Keratinocyte (primary cell): ENCODE measurements around the gene SPATA24. TPM values are rescaled to one million over a fixed set of nuclear protein-coding genes. Genes with fewer than 3 reads are reported as not detected.
"Not testable (repeated sequence)": the region's sequence is repeated elsewhere in the genome, so short reads cannot be mapped to it uniquely, and the experiment has no call there.

ENCODE experiments used
- DNase-seq: peaks from one replicate; pipeline ENCODE4 v3.0.0-alpha.2; 2011; ENCODE audit warnings: low read depth, missing footprints, low spot score
- FAIRE-seq: peaks from 2 replicates; lab custom pipeline; 2011; peaks lifted over from hg19 to GRCh38; lab: Jason Lieb, UNC
- H2AFZ ChIP-seq: 2 replicates; pipeline ENCODE4 v1.6.0; 2012; ENCODE audit warnings: low read length, control low read depth, inconsistent platforms; ENCODE audit not compliant: control insufficient read depth
- H3K27ac ChIP-seq: 2 replicates; pipeline ENCODE4 v1.5.1; 2011; ENCODE audit warnings: low read length; ENCODE audit not compliant: control insufficient read depth, insufficient read depth
- H3K27me3 ChIP-seq: 3 replicates; pipeline ENCODE4 v1.6.0; 2011; ENCODE audit warnings: low read length; ENCODE audit not compliant: control insufficient read depth, insufficient read depth; ENCODE audit errors: extremely low read depth
- H3K36me3 ChIP-seq, 2 experiments: 2 replicates in 1 of 2; 3 replicates in 1 of 2; pipeline ENCODE4 v1.5.1; 2011; ENCODE audit warnings: low read length in 2 of 2, mild to moderate bottlenecking in 1 of 2; ENCODE audit not compliant: control insufficient read depth in 2 of 2, insufficient read depth in 2 of 2; ENCODE audit errors: extremely low read depth in 1 of 2
- H3K4me1 ChIP-seq: 3 replicates; pipeline ENCODE4 v1.5.1; 2011; ENCODE audit warnings: low read length; ENCODE audit not compliant: control insufficient read depth, insufficient read depth; ENCODE audit errors: extremely low read depth
- H3K4me2 ChIP-seq: 3 replicates; pipeline ENCODE4 v1.6.0; 2011; ENCODE audit warnings: low read depth, low read length; ENCODE audit not compliant: control insufficient read depth, insufficient read depth; ENCODE audit errors: extremely low read depth
- H3K4me3 ChIP-seq, 3 experiments: fragments of 200-600 bp in 1 of 3; sonication (generic) in 1 of 3; 2 replicates in 2 of 3; 3 replicates in 1 of 3; pipeline ENCODE4 v1.5.1; 2011 to 2016; ENCODE audit warnings: low read length in 3 of 3, mild to moderate bottlenecking in 3 of 3, control low read depth in 2 of 3, inconsistent platforms in 1 of 3, low read depth in 1 of 3, mixed read lengths in 1 of 3, mixed run types in 1 of 3, moderate library complexity in 1 of 3; ENCODE audit not compliant: control insufficient read depth in 2 of 3, insufficient read depth in 2 of 3; ENCODE audit errors: extremely low read depth in 1 of 3
- H3K79me2 ChIP-seq: 2 replicates; pipeline ENCODE4 v1.6.0; 2012; ENCODE audit warnings: low read length; ENCODE audit not compliant: control insufficient read depth, insufficient read depth
- H3K9ac ChIP-seq: 3 replicates; pipeline ENCODE4 v1.6.0; 2011; ENCODE audit warnings: low read length; ENCODE audit not compliant: control insufficient read depth, insufficient read depth; ENCODE audit errors: extremely low read depth
- H3K9me1 ChIP-seq: 3 replicates; pipeline ENCODE4 v1.6.0; 2011; ENCODE audit warnings: low read length; ENCODE audit not compliant: control insufficient read depth, insufficient read depth; ENCODE audit errors: extremely low read depth
- H3K9me3 ChIP-seq: 2 replicates; pipeline ENCODE4 v1.5.1; 2012; ENCODE audit warnings: low read depth, low read length; ENCODE audit not compliant: control insufficient read depth
- H4K20me1 ChIP-seq: 3 replicates; pipeline ENCODE4 v1.6.0; 2011; ENCODE audit warnings: low read length; ENCODE audit not compliant: control insufficient read depth, insufficient read depth; ENCODE audit errors: extremely low read depth
- EZH2 ChIP-seq: IDR thresholded peaks from one replicate; pipeline ENCODE4 v1.6.1; 2012; ENCODE audit warnings: inconsistent platforms, mild to moderate bottlenecking, low read length, moderate library complexity
- dilution Hi-C: fragments of 300-500 bp; cut with MboI; formaldehyde crosslinking; loops from one replicate; pipeline ENCODE4 v1.7.0; 2020; ENCODE audit warnings: low sequenced_read_pairs; ENCODE audit not compliant: extremely low pct_ligation_motif_present
- polyA plus RNA-seq, 5 experiments: library from polyadenylated mRNA; depleted of rRNA in 3 of 5; stranded (reverse) in 3 of 5; stranded (forward) in 1 of 5; unstranded in 1 of 5; fragments of >200 nt; gene quantifications; 1 replicate in 1 of 5; 2 replicates in 3 of 5; 3 replicates in 1 of 5; pipeline versions ENCODE4 v1.2.1 to v1.2.3, GENCODE V29; 2011 to 2012; ENCODE audit warnings: missing spikeins in 2 of 5, low read depth in 1 of 5, low replicate concordance in 1 of 5
- TF ChIP-seq, protein P1 (sequence below), 3 experiments: IDR thresholded peaks in 1 of 3; conservative IDR thresholded peaks in 1 of 3; optimal IDR thresholded peaks in 1 of 3; 2 replicates in 2 of 3; 3 replicates in 1 of 3; pipeline versions ENCODE3 to v1.5.1; 2011; ENCODE audit warnings: low read length in 3 of 3, mild to moderate bottlenecking in 3 of 3, moderate library complexity in 2 of 3, control low read depth in 1 of 3, inconsistent platforms in 1 of 3; ENCODE audit not compliant: insufficient read depth in 2 of 3; ENCODE audit errors: extremely low read depth in 1 of 3

Gene SPATA24
- polyA plus RNA-seq, 1 donor (not counting 4 experiments of a cell fraction or from before 2014, with no cell fraction given) = 4.9 TPM

DNA sequence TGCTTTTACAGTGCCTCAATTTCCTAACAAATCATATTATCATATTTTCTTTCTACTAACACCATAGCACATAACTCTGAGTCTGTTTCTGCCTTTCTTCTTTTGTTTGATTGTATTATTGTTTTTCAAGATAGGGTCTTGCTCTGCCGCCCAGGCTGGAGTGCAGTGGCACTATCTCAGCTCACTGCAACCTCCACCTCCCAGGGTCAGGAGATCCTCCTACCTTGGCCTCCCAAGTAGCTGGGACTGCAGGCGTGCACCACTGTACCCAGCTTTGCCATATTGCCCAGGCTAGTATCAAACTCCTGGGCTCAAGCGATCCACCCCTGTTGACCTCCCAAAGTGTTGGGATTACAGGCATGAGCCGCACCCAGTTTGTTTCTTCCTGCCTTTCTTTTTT, 43.5 kb downstream of the SPATA24 start:
- H3K36me3 ChIP-seq = peaks cover 2 to 3% of the 10 kb centered on the region in 2 experiments
- dilution Hi-C loops = no loop called here
- TF ChIP-seq, protein P1, sequence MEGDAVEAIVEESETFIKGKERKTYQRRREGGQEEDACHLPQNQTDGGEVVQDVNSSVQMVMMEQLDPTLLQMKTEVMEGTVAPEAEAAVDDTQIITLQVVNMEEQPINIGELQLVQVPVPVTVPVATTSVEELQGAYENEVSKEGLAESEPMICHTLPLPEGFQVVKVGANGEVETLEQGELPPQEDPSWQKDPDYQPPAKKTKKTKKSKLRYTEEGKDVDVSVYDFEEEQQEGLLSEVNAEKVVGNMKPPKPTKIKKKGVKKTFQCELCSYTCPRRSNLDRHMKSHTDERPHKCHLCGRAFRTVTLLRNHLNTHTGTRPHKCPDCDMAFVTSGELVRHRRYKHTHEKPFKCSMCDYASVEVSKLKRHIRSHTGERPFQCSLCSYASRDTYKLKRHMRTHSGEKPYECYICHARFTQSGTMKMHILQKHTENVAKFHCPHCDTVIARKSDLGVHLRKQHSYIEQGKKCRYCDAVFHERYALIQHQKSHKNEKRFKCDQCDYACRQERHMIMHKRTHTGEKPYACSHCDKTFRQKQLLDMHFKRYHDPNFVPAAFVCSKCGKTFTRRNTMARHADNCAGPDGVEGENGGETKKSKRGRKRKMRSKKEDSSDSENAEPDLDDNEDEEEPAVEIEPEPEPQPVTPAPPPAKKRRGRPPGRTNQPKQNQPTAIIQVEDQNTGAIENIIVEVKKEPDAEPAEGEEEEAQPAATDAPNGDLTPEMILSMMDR (optimal IDR thresholded peaks at IDR 0.05 in 1 of 3, IDR thresholded peaks at IDR 0.05 in 1 of 3, conservative IDR thresholded peaks at IDR 0.05 in 1 of 3; ENCODE audit: extremely low read depth in 1 of 3, insufficient read depth in 2 of 3, low read length in 3 of 3) = no peak
- no peak for TF ChIP-seq EZH2
- no peak overlapping the region for H3K4me2 ChIP-seq
- no peak overlapping the region for H3K4me3 ChIP-seq
- no peak overlapping the region for H2AFZ ChIP-seq
- no peaks in the 10 kb centered on the region for H3K4me1 ChIP-seq
- DNase-seq (no peak), FAIRE-seq (no peak)
- H3K27ac ChIP-seq = no peak overlapping the region
- no peaks in the 10 kb centered on the region for H4K20me1 ChIP-seq
- peaks cover 51% of the 10 kb centered on the region for H3K79me2 ChIP-seq
- no peaks in the 10 kb centered on the region for H3K9me1 ChIP-seq
- H3K27me3 ChIP-seq = no peaks in the 10 kb centered on the region
- no peaks in the 10 kb centered on the region for H3K9me3 ChIP-seq
- H3K9ac ChIP-seq = no peak overlapping the region

DNA sequence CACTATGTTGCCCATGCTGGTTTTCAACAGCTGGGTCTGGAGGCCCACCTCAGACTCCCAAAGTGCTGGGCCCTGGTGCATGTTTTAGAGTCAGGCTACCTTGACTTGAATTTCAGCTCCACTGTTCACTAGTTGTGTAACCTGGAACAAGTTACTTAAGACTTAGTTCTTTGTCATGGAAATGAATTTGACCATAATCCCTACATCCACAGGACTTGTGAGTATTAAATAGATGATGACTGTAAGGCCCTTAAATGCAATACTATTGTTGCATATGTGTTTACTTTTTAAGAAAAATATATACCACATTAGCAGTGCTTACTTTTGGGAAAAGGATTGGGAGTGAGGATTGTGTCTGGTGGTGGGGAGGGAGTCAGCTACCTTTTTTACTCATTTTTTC, 45.8 kb downstream of the SPATA24 start:
- H4K20me1 ChIP-seq = no peaks in the 10 kb centered on the region
- FAIRE-seq = no peak
- TF ChIP-seq, protein P1 (optimal IDR thresholded peaks at IDR 0.05 in 1 of 3, IDR thresholded peaks at IDR 0.05 in 1 of 3, conservative IDR thresholded peaks at IDR 0.05 in 1 of 3; ENCODE audit: extremely low read depth in 1 of 3, insufficient read depth in 2 of 3, low read length in 3 of 3) = no peak
- no peak for TF ChIP-seq EZH2

DNA sequence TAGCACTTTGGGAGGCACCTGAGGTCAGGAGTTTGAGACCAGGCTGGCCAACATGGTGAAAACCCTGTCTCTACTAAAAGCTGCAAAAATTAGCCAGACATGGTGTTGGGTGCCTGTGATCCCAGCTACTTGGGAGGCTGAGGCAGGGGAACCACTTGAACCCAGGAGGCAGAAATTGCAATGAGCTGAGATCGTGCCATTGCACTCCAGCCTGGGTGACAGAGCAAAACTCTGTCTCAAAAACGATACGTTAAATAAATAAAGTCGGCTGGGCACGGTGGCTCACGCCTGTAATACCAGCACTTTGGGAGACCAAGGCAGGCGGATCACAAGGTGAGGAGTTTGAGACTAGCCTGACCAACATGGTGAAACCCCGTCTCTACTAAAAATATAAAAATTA, 48.0 kb downstream of the SPATA24 start:
- H3K9ac ChIP-seq, H2AFZ ChIP-seq, dilution Hi-C loops, H3K9me1 ChIP-seq, H3K4me3 ChIP-seq, H3K27ac ChIP-seq, DNase-seq, H3K36me3 ChIP-seq, H3K27me3 ChIP-seq, FAIRE-seq, H4K20me1 ChIP-seq, H3K9me3 ChIP-seq, H3K4me2 ChIP-seq, H3K4me1 ChIP-seq: not testable (repeated sequence)
- H3K79me2 ChIP-seq = peaks cover 90% of the 10 kb centered on the region

More for the DNA sequence above, 45.8 kb downstream of the SPATA24 start:
- dilution Hi-C loops = no loop called here
- Histone ChIP-seq H3K4me2 (no peak overlapping the region), H3K27me3 (no peaks in the 10 kb centered on the region), H3K9ac (no peak overlapping the region), H3K36me3 (peaks cover 0 to 2% of the 10 kb centered on the region in 2 experiments), H2AFZ (no peak overlapping the region), H3K4me3 (no peak overlapping the region), H3K79me2 (peaks cover 71% of the 10 kb centered on the region), H3K9me3 (no peaks in the 10 kb centered on the region), H3K9me1 (no peaks in the 10 kb centered on the region), H3K4me1 (no peaks in the 10 kb centered on the region), H3K27ac (no peak overlapping the region)
- no peak for DNase-seq
